Measurements from ENCODE around the gene CWC25. TPM values are rescaled to one million over a fixed set of nuclear protein-coding genes. Genes with fewer than 3 reads are reported as not detected.

Gene CWC25
- total and polyA plus RNA-seq, 2 of the 13 experiments (the other 11 are each of a cell fraction or from before 2014, with no cell fraction given), result 15.6 to 22.7 TPM

GRCh38 chr17:38869526-38870258 lies 44.6 kb upstream of the CWC25 start, which contains the start of gene LASP1 (continued):
- TF ChIP-seq ONECUT2 (CRISPR knock-in tag; IDR thresholded peaks at IDR 0.05), result no peak
- peak; percentile 86 for TF ChIP-seq ZNF281 (CRISPR knock-in tag; IDR thresholded peaks at IDR 0.05; ENCODE audit: borderline replicate concordance)
- no peak for TF ChIP-seq ZNF367 (CRISPR knock-in tag; IDR thresholded peaks at IDR 0.05; ENCODE audit: borderline replicate concordance)
- 0 out of 2 replicates have a peak, but pooled peaks have one; percentile 8 for TF ChIP-seq NCOR1 (IDR thresholded peaks at IDR 0.05; ENCODE audit: borderline replicate concordance, low read length)
- no peak for TF ChIP-seq STAG1 (CRISPR knock-in tag; IDR thresholded peaks at IDR 0.05)
- 0 out of 2 replicates have a peak, but pooled peaks have one; percentile 24 for TF ChIP-seq E2F1 (CRISPR knock-in tag; IDR thresholded peaks at IDR 0.05)
- peak; percentile 23; the same call in 1 of the 2 replicates for TF ChIP-seq SNAI1 (CRISPR knock-in tag; IDR thresholded peaks at IDR 0.05; ENCODE audit: borderline replicate concordance)
- TF ChIP-seq CREM (IDR thresholded peaks at IDR 0.05), result no peak
- TF ChIP-seq CREM (CRISPR knock-in tag; IDR thresholded peaks at IDR 0.05), result no peak
- no peak; the same call in 1 of the 2 replicates for TF ChIP-seq ZKSCAN8 (CRISPR knock-in tag; IDR thresholded peaks at IDR 0.05; ENCODE audit: borderline replicate concordance)
- no peak for TF ChIP-seq HNRNPUL1 (IDR thresholded peaks at IDR 0.05; ENCODE audit: low read depth, low read length)
- no peak for TF ChIP-seq DPF2 (CRISPR knock-in tag; IDR thresholded peaks at IDR 0.05; ENCODE audit: borderline replicate concordance, low read depth)
- TF ChIP-seq HMGXB3 (CRISPR knock-in tag; IDR thresholded peaks at IDR 0.05; ENCODE audit: borderline replicate concordance), result no peak
- TF ChIP-seq ELF3 (CRISPR knock-in tag; IDR thresholded peaks at IDR 0.05), result peak; percentile 55
- 0 out of 2 replicates have a peak, but pooled peaks have one; percentile 35 for TF ChIP-seq THAP11 (CRISPR knock-in tag; IDR thresholded peaks at IDR 0.05)
- no peak; the same call in 1 of the 2 replicates for TF ChIP-seq AKAP8 (CRISPR knock-in tag; IDR thresholded peaks at IDR 0.05)

Data from HepG2 (cell line).